Measurements from ENCODE around the gene SRP68. TPM values are rescaled to one million over a fixed set of nuclear protein-coding genes. Genes with fewer than 3 reads are reported as not detected.

The SRP68 gene
- total and polyA plus RNA-seq, 9 of the 15 experiments (the other 6 are each of a cell fraction or from before 2014, with no cell fraction given): 29.4 to 92.6 (median 36.2) TPM

GRCh38 chr17:76085066-76085730, 12.9 kb upstream of the SRP68 start:
- H3K9me3 ChIP-seq (replicated peaks; ENCODE audit: control insufficient read depth, insufficient read depth, low read depth, low read length): no peaks in the 10 kb centered on the region
- H3K36me3 ChIP-seq (ENCODE audit: control insufficient read depth, insufficient read depth, low read length): peaks cover 72% of the 10 kb centered on the region; the same call in 2 of the 3 replicates
- no peaks in the 10 kb centered on the region for H3K9me1 ChIP-seq (ENCODE audit: control insufficient read depth, insufficient read depth, low read length)
- in situ Hi-C loops (cut with MboI): no loop called here
- POLR2A ChIA-PET: interaction anchor here (0.6 to 1.4 kb wide), 3 partner anchors 7 to 1189 kb away, joined by 3 to 4 read pairs (median 4); partner anchors contain the start of gene SRP68
- ATAC-seq (no peak), FAIRE-seq (no peak), DNase-seq (ENCODE audit: extremely low read depth in 1 of 4, low spot score in 3 of 4) (no peak)
- BruUV-seq (replicated peaks): no TSS peak
- H3K9ac ChIP-seq (ENCODE audit: insufficient read depth in 1 of 2, low read depth in 2 of 2, low read length in 2 of 2): peak overlapping the region in 1 of 2 experiments; percentile 43; a peak in 1 of 4 replicates
- no peak overlapping the region for H2AFZ ChIP-seq (ENCODE audit: low read depth, low read length)
- CTCF ChIA-PET (ENCODE audit: low intra/inter-chr PET ratio): no interaction called here
- peaks cover 0 to 26% of the 10 kb centered on the region in 2 experiments; a peak in 2 of 5 replicates for H3K4me1 ChIP-seq (replicated peaks in 1 of 2; ENCODE audit: control insufficient read depth in 2 of 2, insufficient read depth in 2 of 2, low read length in 2 of 2)
- H3K27me3 ChIP-seq (ENCODE audit: control insufficient read depth in 2 of 2, insufficient read depth in 2 of 2, low read length in 2 of 2): no peaks in the 10 kb centered on the region
- H3K27ac ChIP-seq (ENCODE audit: extremely low read depth, low read depth, low read length): no peak overlapping the region
- WGBS (ENCODE audit: insufficient coverage, low coverage, missing lambda C conversion rate): 78% methylated on average over 14 of the region's 17 CpGs
- no peak overlapping the region for H3K4me2 ChIP-seq (ENCODE audit: insufficient read depth, low read length)
- no peak for TF ChIP-seq MAFG (tag; conservative IDR thresholded peaks at IDR 0.05)
- no peak for TF ChIP-seq JUN (IDR thresholded peaks at IDR 0.05; ENCODE audit: borderline replicate concordance, low read depth, low read length)
- TF ChIP-seq JUN (CRISPR knock-in tag; IDR thresholded peaks at IDR 0.05; ENCODE audit: borderline replicate concordance): no peak
- TF ChIP-seq ZNF143 (CRISPR knock-in tag; IDR thresholded peaks at IDR 0.05): no peak
- TF ChIP-seq, protein P1, sequence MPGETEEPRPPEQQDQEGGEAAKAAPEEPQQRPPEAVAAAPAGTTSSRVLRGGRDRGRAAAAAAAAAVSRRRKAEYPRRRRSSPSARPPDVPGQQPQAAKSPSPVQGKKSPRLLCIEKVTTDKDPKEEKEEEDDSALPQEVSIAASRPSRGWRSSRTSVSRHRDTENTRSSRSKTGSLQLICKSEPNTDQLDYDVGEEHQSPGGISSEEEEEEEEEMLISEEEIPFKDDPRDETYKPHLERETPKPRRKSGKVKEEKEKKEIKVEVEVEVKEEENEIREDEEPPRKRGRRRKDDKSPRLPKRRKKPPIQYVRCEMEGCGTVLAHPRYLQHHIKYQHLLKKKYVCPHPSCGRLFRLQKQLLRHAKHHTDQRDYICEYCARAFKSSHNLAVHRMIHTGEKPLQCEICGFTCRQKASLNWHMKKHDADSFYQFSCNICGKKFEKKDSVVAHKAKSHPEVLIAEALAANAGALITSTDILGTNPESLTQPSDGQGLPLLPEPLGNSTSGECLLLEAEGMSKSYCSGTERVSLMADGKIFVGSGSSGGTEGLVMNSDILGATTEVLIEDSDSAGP (CRISPR knock-in tag; IDR thresholded peaks at IDR 0.05): no peak
- TF ChIP-seq TCF7L2 (IDR thresholded peaks at IDR 0.05; ENCODE audit: low read depth, low read length): no peak
- intact Hi-C loops (cut with micrococcal nuclease): no loop called here
- no peaks in the 10 kb centered on the region for H3K79me2 ChIP-seq (ENCODE audit: control insufficient read depth, insufficient read depth, low read length)
- peaks cover 9% of the 10 kb centered on the region; the same call in 1 of the 2 replicates for H4K20me1 ChIP-seq (replicated peaks; ENCODE audit: control insufficient read depth, insufficient read depth, low read length)
- H3K4me3 ChIP-seq: no peak overlapping the region
